HG02943 (cell line): ENCODE data around the gene ZNF222.
A peak's percentile ranks its signal among the peaks of the same experiment; 100 is the strongest.

Source experiments
- ATAC-seq: cut with Tn5 transposase; IDR thresholded peaks from one replicate; pipeline ENCODE4 v1.9.1; 2021; ENCODE audit warnings: mild to moderate bottlenecking, low read depth, moderate library complexity; ENCODE audit not compliant: unreplicated experiment

Gene ZNF222

GRCh38 chr19:44025217-44025936 is at the start of gene ZNF222:
TSS of gene ZNF222 (plus strand) at chr19:44025379. CDS start at chr19:44025437, 58 bp downstream.
- ATAC-seq = peak; percentile 78

- no peak for ATAC-seq
Observed at GRCh38 chr19:43976732-43977131, 48.4 kb upstream of the ZNF222 start.

- ATAC-seq = no peak
Observed at GRCh38 chr19:43983544-43983911, 41.7 kb upstream of the ZNF222 start.

GRCh38 chr19:43983912-43984686 is 41.1 kb upstream of the ZNF222 start, which contains the start of gene ZNF155:
TSS of gene ZNF155 (plus strand) at chr19:43984188. CDS start at chr19:43988544, 4,356 bp downstream.
- peak; percentile 86 for ATAC-seq

- ATAC-seq = no peak
Observed at GRCh38 chr19:43984687-43985000, 40.5 kb upstream of the ZNF222 start.

GRCh38 chr19:43997631-43998290 is 27.4 kb upstream of the ZNF222 start:
- no peak for ATAC-seq

- no peak for ATAC-seq
Observed at GRCh38 chr19:44002212-44002565, 23.0 kb upstream of the ZNF222 start.

GRCh38 chr19:44002566-44003460 is 22.4 kb upstream of the ZNF222 start, which contains the start of gene ZNF230:
TSS of gene ZNF230 (plus strand) at chr19:44002957. CDS start at chr19:44007079, 4,122 bp downstream.
- peak; percentile 93 for ATAC-seq

GRCh38 chr19:44003461-44004009 is 21.6 kb upstream of the ZNF222 start:
- no peak for ATAC-seq

GRCh38 chr19:44005973-44006372 is 19.2 kb upstream of the ZNF222 start:
- ATAC-seq = no peak

GRCh38 chr19:44007473-44007872 is 17.7 kb upstream of the ZNF222 start:
- no peak for ATAC-seq

- no peak for ATAC-seq
Observed at GRCh38 chr19:44010468-44010867, 14.7 kb upstream of the ZNF222 start.

GRCh38 chr19:44019498-44019897 is 5.7 kb upstream of the ZNF222 start:
- ATAC-seq = no peak

- ATAC-seq = no peak
Observed at GRCh38 chr19:44021221-44021620, 4.0 kb upstream of the ZNF222 start.

GRCh38 chr19:44024900-44025216 is 321 bp upstream of the ZNF222 start:
- ATAC-seq = no peak

- ATAC-seq = no peak
Observed at GRCh38 chr19:44026622-44027021, 1.4 kb downstream of the ZNF222 start.

- ATAC-seq = no peak
Observed at GRCh38 chr19:44032001-44032610, 6.9 kb downstream of the ZNF222 start.

GRCh38 chr19:44042147-44042546 is 17.0 kb downstream of the ZNF222 start:
- ATAC-seq = no peak

- ATAC-seq = no peak
Observed at GRCh38 chr19:44050740-44051649, 25.8 kb downstream of the ZNF222 start.
